Measurements from ENCODE around the gene BHLHA15.
"Not testable (repeated sequence)": the region's sequence is repeated elsewhere in the genome, so short reads cannot be mapped to it uniquely, and the experiment has no call there.

BHLHA15 gene

GRCh38 chr7:98210513-98211220 is 572 bp upstream of the BHLHA15 start:
- DNase-seq (ENCODE audit: low read depth) = no peak

GRCh38 chr7:98211676-98212531 is 665 bp downstream of the BHLHA15 start:
- DNase-seq (ENCODE audit: low read depth) = no peak

- DNase-seq (ENCODE audit: low read depth) = no peak
These were observed 1.3 kb downstream of the BHLHA15 start for GRCh38 chr7:98212532-98213041.

- DNase-seq (ENCODE audit: low read depth) = no peak
These were observed 2.2 kb downstream of the BHLHA15 start for GRCh38 chr7:98213296-98213887.

- DNase-seq (ENCODE audit: low read depth) = no peak
These were observed 2.9 kb downstream of the BHLHA15 start for GRCh38 chr7:98213888-98214810.

- DNase-seq (ENCODE audit: low read depth) = no peak
These were observed 3.6 kb downstream of the BHLHA15 start for GRCh38 chr7:98214811-98215321.

GRCh38 chr7:98215561-98216495 is 4.6 kb downstream of the BHLHA15 start:
- DNase-seq (ENCODE audit: low read depth) = no peak

- DNase-seq (ENCODE audit: low read depth) = no peak
These were observed 5.8 kb downstream of the BHLHA15 start for GRCh38 chr7:98216941-98217622.

- no peak for DNase-seq (ENCODE audit: low read depth)
These were observed 6.7 kb downstream of the BHLHA15 start for GRCh38 chr7:98217623-98218582.

GRCh38 chr7:98219382-98219781 is 8.1 kb downstream of the BHLHA15 start:
- DNase-seq (ENCODE audit: low read depth) = not testable (repeated sequence)

GRCh38 chr7:98221611-98222532 is 10.6 kb downstream of the BHLHA15 start:
- DNase-seq (ENCODE audit: low read depth) = no peak

- no peak for DNase-seq (ENCODE audit: low read depth)
These were observed 11.4 kb downstream of the BHLHA15 start for GRCh38 chr7:98222533-98223195.

- no peak for DNase-seq (ENCODE audit: low read depth)
These were observed 12.2 kb downstream of the BHLHA15 start for GRCh38 chr7:98223351-98223897.

GRCh38 chr7:98223898-98224700 is 12.9 kb downstream of the BHLHA15 start:
- DNase-seq (ENCODE audit: low read depth) = no peak

- DNase-seq (ENCODE audit: low read depth) = no peak
These were observed 13.5 kb downstream of the BHLHA15 start for GRCh38 chr7:98224701-98225181.
